MCF 10A (cell line): ENCODE results near the gene MAP2K6. TPM values are rescaled to one million over a fixed set of nuclear protein-coding genes. Genes with fewer than 3 reads are reported as not detected.

ENCODE experiments used
- BruUV-seq: library from RNA; stranded (reverse); fragments of 400-500 nt; replicated peaks from 2 replicates; lab custom pipeline; 2021; lab: Mats Ljungman, UMichigan
- CTCF ChIA-PET: fragments of 300-600 bp; sonication (Branson Sonifier 250); formaldehyde crosslinking; extraction: SDS; loops from one replicate; lab custom pipeline; 2021; ENCODE audit warnings: antibody characterized with exemption, inconsistent platforms; lab: Yijun Ruan, JAX
- POLR2A ChIA-PET: fragments of 300-600, 350-650 bp; sonication (Branson Sonifier 250); formaldehyde crosslinking; extraction: SDS; loops from one replicate; lab custom pipeline; 2020; ENCODE audit warnings: antibody characterized with exemption, inconsistent platforms; lab: Yijun Ruan, JAX
- DNase-seq: peaks from one replicate; pipeline ENCODE4 v3.0.0-alpha.2; 2018; ENCODE audit not compliant: unreplicated experiment
- H3K27ac Mint-ChIP-seq: one replicate; pipeline ENCODE4 v1.8.0; 2022; ENCODE audit warnings: mild to moderate bottlenecking, low read depth, mixed read lengths; ENCODE audit not compliant: unreplicated experiment
- H3K27me3 Mint-ChIP-seq: one replicate; pipeline ENCODE4 v1.8.0; 2022; ENCODE audit warnings: mixed read lengths; ENCODE audit not compliant: insufficient read depth, unreplicated experiment
- H3K36me3 Mint-ChIP-seq: one replicate; pipeline ENCODE4 v1.8.0; 2022; ENCODE audit warnings: mild to moderate bottlenecking, moderate library complexity, mixed read lengths; ENCODE audit not compliant: insufficient read depth, unreplicated experiment
- H3K4me1 Mint-ChIP-seq: one replicate; pipeline ENCODE4 v1.8.0; 2022; ENCODE audit warnings: mixed read lengths; ENCODE audit not compliant: insufficient read depth, unreplicated experiment
- H3K4me3 Mint-ChIP-seq: one replicate; pipeline ENCODE4 v1.8.0; 2022; ENCODE audit warnings: mild to moderate bottlenecking, moderate library complexity, mixed read lengths; ENCODE audit not compliant: unreplicated experiment
- H3K9me3 Mint-ChIP-seq: one replicate; pipeline ENCODE4 v1.8.0; 2022; ENCODE audit warnings: mixed read lengths; ENCODE audit not compliant: unreplicated experiment
- CTCF ChIP-seq: fragments of 200-600 bp; IDR thresholded peaks from one replicate; pipeline ENCODE4 v1.8.0; 2022; ENCODE audit warnings: antibody characterized with exemption, mild to moderate bottlenecking; ENCODE audit not compliant: unreplicated experiment
- intact Hi-C: fragments of 100-400 bp; cut with micrococcal nuclease; formaldehyde crosslinking; loops from 2 replicates; pipeline ENCODE4 v1.14.1; 2022
- total RNA-seq: library from RNA; stranded (reverse); gene quantifications from 2 replicates; pipeline ENCODE4 v1.2.3, GENCODE V29; 2022

The MAP2K6 gene
- total RNA-seq, 1 experiment from 2014 or later: 0.28 TPM

- BruUV-seq: no TSS peak
- no peak for DNase-seq
- ChIA-PET CTCF (no interaction called here), POLR2A (no interaction called here)
- Mint-ChIP-seq H3K27me3 (no peaks in the 10 kb centered on the region), H3K4me3 (no peak overlapping the region), H3K27ac (no peak overlapping the region), H3K36me3 (no peaks in the 10 kb centered on the region), H3K4me1 (no peaks in the 10 kb centered on the region), H3K9me3 (no peaks in the 10 kb centered on the region)
- TF ChIP-seq CTCF: no peak
- intact Hi-C loops: no loop called here
These were observed 33.2 kb downstream of the MAP2K6 start for GRCh38 chr17:69447726-69448125.

GRCh38 chr17:69448431-69449102 is 34.1 kb downstream of the MAP2K6 start:
- CTCF ChIA-PET: interaction anchor here (0.6 kb wide), 1 partner anchor 213 kb away, joined by 5 read pairs; no protein-coding TSS in a partner anchor
- no peak overlapping the region for H3K4me3 Mint-ChIP-seq
- DNase-seq: no peak
- no peak overlapping the region for H3K27ac Mint-ChIP-seq
- POLR2A ChIA-PET: no interaction called here
- no peaks in the 10 kb centered on the region for H3K9me3 Mint-ChIP-seq
- H3K4me1 Mint-ChIP-seq: no peaks in the 10 kb centered on the region
- no peaks in the 10 kb centered on the region for H3K27me3 Mint-ChIP-seq
- TF ChIP-seq CTCF: no peak
- intact Hi-C loops: no loop called here
- no peaks in the 10 kb centered on the region for H3K36me3 Mint-ChIP-seq
- no TSS peak for BruUV-seq

GRCh38 chr17:69450131-69450530 is 35.6 kb downstream of the MAP2K6 start:
- Mint-ChIP-seq H3K27ac (no peak overlapping the region), H3K4me3 (no peak overlapping the region), H3K4me1 (no peaks in the 10 kb centered on the region), H3K9me3 (no peaks in the 10 kb centered on the region), H3K36me3 (no peaks in the 10 kb centered on the region), H3K27me3 (no peaks in the 10 kb centered on the region)
- TF ChIP-seq CTCF: no peak
- ChIA-PET CTCF (interaction anchor here (0.5 kb wide), 1 partner anchor 89 kb away, joined by 3 read pairs; no protein-coding TSS in a partner anchor), POLR2A (no interaction called here)
- BruUV-seq: no TSS peak
- DNase-seq: no peak
- intact Hi-C loops: no loop called here

- H3K27me3 Mint-ChIP-seq: no peaks in the 10 kb centered on the region
- ChIA-PET POLR2A (interaction anchor here (0.8 kb wide), 1 partner anchor 13 kb away, joined by 3 read pairs; no protein-coding TSS in a partner anchor), CTCF (interaction anchor here (0.5 to 0.8 kb wide), 2 partner anchors 72 to 90 kb away, joined by 3 read pairs; no protein-coding TSS in a partner anchor)
- TF ChIP-seq CTCF: no peak
- no peaks in the 10 kb centered on the region for H3K9me3 Mint-ChIP-seq
- BruUV-seq: no TSS peak
- DNase-seq: no peak
- no peak overlapping the region for H3K4me3 Mint-ChIP-seq
- H3K4me1 Mint-ChIP-seq: no peaks in the 10 kb centered on the region
- no peaks in the 10 kb centered on the region for H3K36me3 Mint-ChIP-seq
- intact Hi-C loops: no loop called here
- H3K27ac Mint-ChIP-seq: no peak overlapping the region
These were observed 36.4 kb downstream of the MAP2K6 start for GRCh38 chr17:69450918-69451317.
